NCI-H2107 (cell line): ENCODE results near the gene CAPRIN1.

Source experiments
- DNase-seq: peaks from one replicate; lab custom pipeline; 2025; lab: John Stamatoyannopoulos, UW

Gene CAPRIN1

DNA sequence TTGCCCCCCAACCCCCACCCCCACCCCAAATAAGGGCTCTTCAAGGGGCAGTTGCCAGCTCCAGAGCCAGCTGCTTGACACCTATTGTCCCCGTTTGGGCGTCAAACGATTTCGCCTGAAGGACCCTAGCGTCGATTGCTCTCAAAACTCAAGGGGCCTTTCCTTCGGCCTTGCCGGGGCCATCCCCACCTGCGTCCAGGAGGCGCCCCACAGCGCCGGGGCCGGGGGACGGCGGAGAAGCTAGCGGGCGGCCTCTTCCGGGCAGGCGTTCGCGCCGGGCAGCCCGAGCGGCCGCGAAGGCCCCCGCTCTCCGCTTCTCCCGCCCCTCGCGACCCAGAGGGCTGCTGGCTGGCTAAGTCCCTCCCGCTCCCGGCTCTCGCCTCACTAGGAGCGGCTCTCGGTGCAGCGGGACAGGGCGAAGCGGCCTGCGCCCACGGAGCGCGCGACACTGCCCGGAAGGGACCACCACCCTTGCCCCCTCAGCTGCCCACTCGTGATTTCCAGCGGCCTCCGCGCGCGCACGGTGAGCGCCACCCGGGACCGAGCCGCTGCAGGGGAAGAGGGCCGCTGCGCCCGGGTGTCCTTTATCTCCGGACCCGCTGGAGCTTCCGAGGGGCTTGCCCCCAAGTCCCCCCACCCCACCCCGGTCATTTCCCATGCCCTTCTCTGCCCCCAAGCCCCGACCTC, at the start of gene CAPRIN1:
TSS of gene CAPRIN1 (plus strand) at position 383 of the 687 bp plus-strand sequence. CDS start 690 bp downstream, outside the sequence.
- peak; percentile 96 for DNase-seq

DNA sequence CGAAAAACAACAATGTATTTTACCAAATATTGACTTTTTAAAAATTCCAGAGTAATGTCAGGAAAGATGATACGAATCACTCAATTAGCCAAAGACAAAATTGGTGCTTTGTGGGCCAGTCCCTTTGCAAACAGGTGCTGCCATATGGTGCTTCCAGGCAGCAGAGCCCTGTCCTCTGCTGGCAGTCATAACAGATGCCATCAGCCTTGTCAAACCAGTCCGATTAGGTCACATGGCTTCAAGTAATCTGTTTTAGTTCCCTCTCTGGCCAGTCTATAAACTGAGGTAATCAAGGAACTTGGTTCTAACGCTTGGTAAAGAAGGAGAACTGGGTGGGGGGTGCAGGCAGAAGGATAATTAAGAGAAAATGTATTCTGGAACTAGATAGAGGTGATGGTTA, 49.1 kb upstream of the CAPRIN1 start:
- no peak for DNase-seq

DNA sequence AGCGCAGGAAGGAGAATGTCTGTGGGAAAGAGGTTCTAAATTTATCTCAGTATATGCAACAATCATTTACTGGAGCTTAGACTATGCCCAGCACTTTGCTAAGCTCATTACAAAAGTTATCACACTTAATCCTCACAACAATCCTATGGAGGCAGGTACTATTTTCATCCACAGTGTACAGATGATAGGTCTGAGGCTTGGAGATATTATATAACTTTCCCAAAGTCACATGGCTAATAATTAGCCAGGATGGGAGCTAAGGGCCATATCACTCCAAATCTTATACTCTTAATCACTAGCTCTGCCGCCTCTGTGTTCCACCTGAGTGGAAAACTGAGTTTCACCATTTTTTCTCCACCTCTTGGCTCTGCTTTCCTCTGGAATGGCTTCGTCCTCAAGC, 47.3 kb upstream of the CAPRIN1 start:
- DNase-seq: no peak

- no peak for DNase-seq
Observed at GRCh38 chr11:34006876-34007275, 44.7 kb upstream of the CAPRIN1 start.

DNA sequence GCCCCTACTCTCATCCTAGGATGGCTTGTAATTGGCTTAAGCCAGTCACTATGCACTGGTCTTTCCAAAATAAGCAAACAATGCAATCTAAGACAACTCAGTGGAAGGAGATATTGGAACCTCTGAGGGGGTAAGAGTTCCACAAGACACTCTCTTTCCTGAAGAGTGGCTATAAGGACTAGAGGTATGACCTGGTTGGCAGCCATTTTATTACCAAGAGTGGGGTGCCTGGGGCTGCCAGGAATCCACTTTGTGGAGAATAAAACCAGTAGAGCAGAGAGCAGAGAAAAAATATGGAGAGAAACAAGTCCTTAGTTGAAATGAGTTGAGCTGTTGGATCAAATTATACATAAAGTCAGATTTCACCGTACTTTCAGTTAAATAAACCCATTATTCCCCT, 38.8 kb upstream of the CAPRIN1 start:
- no peak for DNase-seq

DNA sequence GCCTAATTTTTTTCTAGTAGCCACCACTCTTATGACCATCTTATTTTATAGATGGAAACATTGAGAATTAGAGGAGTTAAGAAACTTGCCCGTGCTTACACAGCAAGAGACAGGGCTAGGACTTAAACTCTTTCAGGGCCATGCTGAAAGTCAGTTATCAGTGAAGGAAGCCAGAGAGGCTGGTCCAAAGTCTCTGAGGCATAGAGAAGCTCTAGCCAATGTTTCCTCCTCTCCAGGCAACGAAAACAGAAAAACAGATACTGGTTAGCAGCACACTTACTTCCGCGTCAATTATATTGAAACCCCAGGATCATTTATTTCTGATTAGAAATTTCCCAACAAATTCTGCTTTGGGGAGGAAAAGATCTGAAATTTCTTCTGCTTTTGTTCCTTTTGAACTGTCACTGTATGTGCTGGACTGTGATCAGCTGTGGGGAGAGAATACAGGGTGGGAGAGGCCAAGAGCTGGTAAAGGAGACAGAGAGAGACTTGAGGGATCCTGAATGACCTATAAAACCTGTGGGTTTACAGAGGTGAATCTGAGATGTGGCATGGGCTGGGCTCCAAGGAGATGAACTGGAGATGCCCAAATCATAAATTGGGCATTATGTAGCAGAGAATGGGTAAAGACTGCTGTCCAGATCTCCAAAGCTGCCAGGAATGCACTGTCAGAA, 37.5 kb upstream of the CAPRIN1 start:
- no peak for DNase-seq

- DNase-seq: no peak
Observed at GRCh38 chr11:34021977-34022735, 29.4 kb upstream of the CAPRIN1 start.

DNA sequence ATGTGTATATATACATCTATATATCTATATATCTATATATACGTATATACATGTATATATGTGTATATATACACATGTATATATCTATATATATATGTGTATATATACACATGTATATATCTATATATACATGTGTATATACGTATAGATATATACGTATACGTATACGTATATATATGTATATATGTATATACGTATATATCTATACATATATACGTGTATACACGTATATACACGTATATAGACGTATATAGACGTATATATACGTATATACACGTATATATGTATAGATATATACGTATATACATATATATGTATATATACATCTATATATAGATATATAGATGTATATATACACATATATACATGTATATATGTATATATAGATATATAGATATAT, 25.1 kb upstream of the CAPRIN1 start:
- no peak for DNase-seq

GRCh38 chr11:34027516-34028408, 23.8 kb upstream of the CAPRIN1 start:
- no peak for DNase-seq

GRCh38 chr11:34028425-34028824, 23.1 kb upstream of the CAPRIN1 start:
- DNase-seq: no peak

GRCh38 chr11:34029176-34029575, 22.4 kb upstream of the CAPRIN1 start:
- no peak for DNase-seq

DNA sequence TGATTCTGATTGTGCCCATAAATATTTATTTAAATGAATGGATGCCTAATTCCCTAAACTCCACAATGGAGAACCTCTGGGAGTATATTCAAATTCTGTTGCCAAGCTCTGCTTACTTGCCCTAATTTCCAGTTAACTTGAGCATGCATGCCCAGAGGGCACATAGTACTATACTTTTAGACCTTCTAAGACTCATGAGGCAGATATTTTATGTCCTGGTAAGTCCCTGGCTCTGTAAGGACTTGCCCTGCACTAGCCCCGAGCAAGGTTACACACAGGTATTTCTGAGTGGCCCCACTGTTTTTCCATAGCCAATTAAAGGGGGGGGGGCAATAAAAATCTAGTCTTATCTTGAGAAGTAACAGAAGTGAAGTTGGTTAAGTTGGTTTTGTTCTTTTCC, 21.1 kb upstream of the CAPRIN1 start:
- DNase-seq: no peak

- DNase-seq: no peak
Observed at GRCh38 chr11:34033399-34033798, 18.1 kb upstream of the CAPRIN1 start.

GRCh38 chr11:34034053-34034452, 17.5 kb upstream of the CAPRIN1 start:
- DNase-seq: no peak

GRCh38 chr11:34036456-34036855, 15.1 kb upstream of the CAPRIN1 start:
- no peak for DNase-seq

GRCh38 chr11:34037016-34037415, 14.5 kb upstream of the CAPRIN1 start:
- no peak for DNase-seq

DNA sequence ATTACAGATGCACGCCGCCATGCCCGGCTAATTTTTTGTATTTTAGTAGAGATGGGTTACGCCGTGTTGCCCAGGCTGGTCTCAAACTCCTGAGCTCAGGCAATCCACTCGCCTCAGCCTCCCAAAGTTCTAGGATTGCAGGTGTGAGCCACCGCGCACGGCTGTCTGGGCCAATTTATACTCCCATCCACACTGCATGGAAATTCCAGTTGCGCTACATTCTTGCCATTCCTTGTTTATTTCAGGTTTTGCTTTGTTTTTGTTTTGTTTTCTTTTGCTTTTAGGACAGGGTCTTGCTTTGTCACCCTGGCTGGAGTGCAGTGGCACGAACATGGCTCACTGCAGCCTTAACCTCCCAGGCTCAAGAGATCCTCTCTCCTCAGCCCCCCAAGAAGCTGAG, 11.0 kb upstream of the CAPRIN1 start:
- DNase-seq: no peak

GRCh38 chr11:34044664-34045485, 6.7 kb upstream of the CAPRIN1 start:
- no peak for DNase-seq

DNA sequence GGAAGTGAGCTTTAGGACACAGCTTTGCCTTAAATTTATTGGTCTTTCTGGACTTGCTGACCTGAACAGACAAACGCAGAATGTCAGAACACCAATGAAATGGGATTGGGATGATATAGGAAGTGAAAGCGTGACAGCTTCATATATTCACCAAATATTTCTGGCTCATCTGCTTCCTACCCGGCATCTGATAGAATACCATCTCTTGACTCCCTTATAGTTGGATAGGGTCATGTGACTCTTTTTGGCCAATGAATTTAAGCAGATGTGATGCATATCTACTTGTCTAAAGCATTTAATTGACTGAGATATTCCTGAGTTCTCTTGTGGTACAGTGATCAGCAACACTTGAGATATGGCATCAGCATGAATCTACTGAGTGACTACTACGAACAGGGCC, 2.5 kb upstream of the CAPRIN1 start:
- DNase-seq: no peak

DNA sequence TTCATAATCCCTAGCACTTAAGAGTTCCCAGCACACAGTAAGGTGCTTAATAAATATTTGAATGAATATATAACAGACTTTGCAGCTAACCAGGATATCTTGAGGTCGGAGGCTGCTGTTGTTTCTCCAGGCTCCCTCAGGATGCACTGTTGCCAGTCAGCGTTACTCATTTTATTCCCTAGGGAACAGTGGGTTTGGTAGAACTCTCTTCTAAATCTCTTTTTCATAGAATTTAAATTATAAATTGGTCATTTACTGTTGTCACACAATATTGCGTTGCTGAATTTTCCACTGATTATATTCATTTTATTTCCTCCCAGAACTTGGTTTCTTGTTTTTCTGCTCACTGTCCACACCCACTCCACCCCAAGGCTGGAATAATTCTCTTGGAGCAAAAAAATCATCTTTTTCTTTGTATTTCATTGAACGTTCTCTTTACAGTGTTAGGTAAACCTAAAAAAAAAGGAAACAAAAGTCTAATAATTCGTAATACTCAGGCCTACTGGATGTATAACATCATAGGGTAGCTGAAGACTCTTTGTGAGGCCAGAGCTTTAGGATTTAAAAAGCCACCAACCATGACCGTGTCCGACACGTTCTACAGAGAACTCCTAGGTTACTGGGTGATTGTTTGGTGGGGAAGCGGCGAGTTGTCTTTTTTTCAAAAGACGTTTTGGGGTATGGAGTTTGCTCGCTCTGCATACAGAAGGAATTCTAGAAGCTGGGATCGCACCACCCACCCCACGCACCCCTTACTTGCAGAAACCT, 766 bp upstream of the CAPRIN1 start:
- DNase-seq: no peak
